Nasal cavity respiratory epithelium epithelial cell of viscerocranial mucosa (primary cell): Measurements from ENCODE around the gene STXBP3. TPM values are rescaled to one million over a fixed set of nuclear protein-coding genes. Genes with fewer than 3 reads are reported as not detected.

Source experiments
- total RNA-seq: library from RNA; depleted of rRNA; stranded (reverse); fragments of >200 nt; gene quantifications from 2 replicates; pipeline ENCODE4 v1.2.3, GENCODE V29; 2014

STXBP3 gene
- 40.3 and 61.5 TPM in 2 replicates for total RNA-seq

GRCh38 chr1:108746382-108747170, at the start of gene STXBP3:
Gene STXBP3 (plus strand): TSS chr1:108746674. CDS start chr1:108746738, 64 bp downstream.

GRCh38 chr1:108712606-108713150, 33.8 kb upstream of the STXBP3 start, which contains the start of gene FNDC7:
Gene FNDC7 (plus strand): TSS chr1:108712908. CDS start chr1:108712934, 26 bp downstream.

GRCh38 chr1:108856994-108857393, 110.5 kb downstream of the STXBP3 start, which contains the start of gene AKNAD1:
Gene AKNAD1 (minus strand): TSS chr1:108857094. CDS start chr1:108852664, 4,430 bp downstream.

Other genes with a start within 250 kb of the STXBP3 start
- 0.34 and 2.6 TPM in 2 replicates for gene EEIG2, start 186.6 kb upstream of the STXBP3 start, total RNA-seq
- 2.2 and 2.4 TPM in 2 replicates for gene HENMT1, start 85.6 kb upstream of the STXBP3 start, total RNA-seq
- 15.4 and 21.4 TPM in 2 replicates for gene PRPF38B, start 54.4 kb upstream of the STXBP3 start, total RNA-seq
- under 0.01 TPM in 1 of 2 replicates, not detected in the other for gene FNDC7, start 33.8 kb upstream of the STXBP3 start, total RNA-seq
- 0.68 TPM in 1 of 2 replicates, not detected in the other for gene AKNAD1, start 110.4 kb downstream of the STXBP3 start, total RNA-seq
- gene GPSM2, start 130.3 kb downstream of the STXBP3 start, total RNA-seq = 69.6 and 109 TPM in 2 replicates
- 29.4 and 36.6 TPM in 2 replicates for gene CLCC1, start 216.8 kb downstream of the STXBP3 start, total RNA-seq